Ovary (tissue), 3 donors: Measurements from ENCODE around the gene TMEM135.

ENCODE experiments used
- POLR2A ChIP-seq: fragments of 450-650 bp; IDR thresholded peaks from one replicate; pipeline ENCODE4 v1.6.1; 2017; ENCODE audit warnings: antibody characterized with exemption, mild to moderate bottlenecking, moderate library complexity
- TF ChIP-seq, protein P1 (sequence below), 3 donors: fragments of 450-650 bp in 2 of 3; fragments of 200-600 bp in 1 of 3; IDR thresholded peaks; one replicate each; pipeline versions ENCODE4 v1.5.1 to v1.8.0; 2016 to 2022; ENCODE audit warnings: antibody characterized with exemption in 3 of 3, mild to moderate bottlenecking in 1 of 3
- donor health status: DM: no; HTN: no; CAD: no.

DNA sequence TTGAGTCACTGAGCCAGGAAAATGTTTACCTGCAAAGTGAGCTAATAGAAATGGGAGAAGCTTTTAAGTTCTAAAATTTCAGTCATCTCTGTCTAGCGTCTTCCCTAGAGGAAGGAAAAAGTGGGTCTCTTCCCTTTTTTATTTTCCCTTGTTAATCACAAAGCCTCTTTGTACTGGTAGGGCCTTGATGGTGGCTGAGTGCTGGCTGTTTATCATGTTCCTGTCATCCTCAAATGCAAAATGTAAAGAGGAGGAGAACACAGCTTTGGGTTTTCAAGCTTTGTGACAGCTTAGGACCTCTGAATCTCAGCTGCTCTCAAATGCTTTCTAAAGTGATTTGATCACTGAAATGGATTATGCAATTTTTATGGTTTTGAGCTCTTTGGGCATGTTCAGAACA is 222.0 kb downstream of the TMEM135 start:
- TF ChIP-seq, protein P1, sequence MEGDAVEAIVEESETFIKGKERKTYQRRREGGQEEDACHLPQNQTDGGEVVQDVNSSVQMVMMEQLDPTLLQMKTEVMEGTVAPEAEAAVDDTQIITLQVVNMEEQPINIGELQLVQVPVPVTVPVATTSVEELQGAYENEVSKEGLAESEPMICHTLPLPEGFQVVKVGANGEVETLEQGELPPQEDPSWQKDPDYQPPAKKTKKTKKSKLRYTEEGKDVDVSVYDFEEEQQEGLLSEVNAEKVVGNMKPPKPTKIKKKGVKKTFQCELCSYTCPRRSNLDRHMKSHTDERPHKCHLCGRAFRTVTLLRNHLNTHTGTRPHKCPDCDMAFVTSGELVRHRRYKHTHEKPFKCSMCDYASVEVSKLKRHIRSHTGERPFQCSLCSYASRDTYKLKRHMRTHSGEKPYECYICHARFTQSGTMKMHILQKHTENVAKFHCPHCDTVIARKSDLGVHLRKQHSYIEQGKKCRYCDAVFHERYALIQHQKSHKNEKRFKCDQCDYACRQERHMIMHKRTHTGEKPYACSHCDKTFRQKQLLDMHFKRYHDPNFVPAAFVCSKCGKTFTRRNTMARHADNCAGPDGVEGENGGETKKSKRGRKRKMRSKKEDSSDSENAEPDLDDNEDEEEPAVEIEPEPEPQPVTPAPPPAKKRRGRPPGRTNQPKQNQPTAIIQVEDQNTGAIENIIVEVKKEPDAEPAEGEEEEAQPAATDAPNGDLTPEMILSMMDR (IDR thresholded peaks at IDR 0.05), result no peak
- TF ChIP-seq POLR2A, result no peak
